Measurements from ENCODE around the gene GALNT4. TPM values are rescaled to one million over a fixed set of nuclear protein-coding genes. Genes with fewer than 3 reads are reported as not detected.
A peak's percentile ranks its signal among the peaks of the same experiment; 100 is the strongest.

Gene GALNT4
- 2.3 TPM for polyA plus RNA-seq (ENCODE audit: insufficient read length)

- peak; percentile 91 for DNase-seq
Observed at GRCh38 chr12:89524541-89525304, at the start of gene GALNT4. Gene GALNT4 (minus strand): TSS chr12:89524796. CDS start chr12:89524549, 247 bp downstream.

- DNase-seq: no peak
Observed at GRCh38 chr12:89573051-89573810, 48.6 kb upstream of the GALNT4 start.

- no peak for DNase-seq
Observed at GRCh38 chr12:89571491-89572195, 47.0 kb upstream of the GALNT4 start.

- no peak for DNase-seq
Observed at GRCh38 chr12:89568484-89568883, 43.9 kb upstream of the GALNT4 start.

DNA sequence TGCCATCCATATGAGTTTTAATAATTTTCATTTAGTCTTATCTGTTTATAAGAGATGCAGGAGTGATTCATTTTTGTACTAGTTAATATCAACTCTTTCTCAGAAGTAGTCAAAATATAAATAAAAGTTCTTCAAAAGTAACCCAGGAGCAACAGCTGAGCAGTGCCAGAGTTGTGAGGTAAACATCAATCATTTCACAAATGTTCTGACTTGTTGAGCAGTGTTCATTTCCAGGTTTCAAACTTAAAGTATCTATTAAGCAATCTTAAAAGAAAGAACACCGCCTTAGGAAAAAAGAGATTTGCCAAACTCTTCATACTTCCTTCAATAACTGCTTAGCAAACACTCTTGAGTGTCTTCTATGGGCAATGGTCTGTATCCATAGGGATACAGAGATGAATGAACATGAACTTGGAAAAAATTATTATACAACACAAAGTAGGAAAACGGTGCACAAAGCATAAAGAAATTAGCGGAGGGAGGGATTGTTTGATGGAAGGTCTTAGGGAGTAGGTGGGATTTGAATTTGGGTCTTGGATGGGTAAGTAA is 43.2 kb upstream of the GALNT4 start:
- DNase-seq: no peak

GRCh38 chr12:89566615-89567014 is 42.0 kb upstream of the GALNT4 start:
- no peak for DNase-seq

DNA sequence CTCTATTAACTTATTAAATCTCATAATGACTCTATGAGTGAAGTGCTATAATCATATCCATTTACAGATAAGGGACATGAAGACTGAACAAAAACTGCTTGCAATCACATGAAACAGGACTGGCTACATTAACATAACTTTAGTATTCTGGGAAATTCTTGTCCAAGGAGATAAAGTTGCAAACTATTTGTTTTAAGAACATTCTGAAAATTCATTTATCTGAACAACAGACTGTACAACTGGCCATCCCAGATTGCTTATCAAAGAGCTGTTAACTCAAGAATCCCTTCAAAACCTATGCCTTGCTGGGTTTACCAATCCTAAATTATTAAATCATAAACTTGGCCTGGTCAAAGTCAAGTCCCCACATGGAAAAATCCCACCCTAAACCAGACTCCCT is 40.4 kb upstream of the GALNT4 start:
- no peak for DNase-seq

GRCh38 chr12:89559753-89560152 is 35.2 kb upstream of the GALNT4 start:
- DNase-seq: no peak

DNA sequence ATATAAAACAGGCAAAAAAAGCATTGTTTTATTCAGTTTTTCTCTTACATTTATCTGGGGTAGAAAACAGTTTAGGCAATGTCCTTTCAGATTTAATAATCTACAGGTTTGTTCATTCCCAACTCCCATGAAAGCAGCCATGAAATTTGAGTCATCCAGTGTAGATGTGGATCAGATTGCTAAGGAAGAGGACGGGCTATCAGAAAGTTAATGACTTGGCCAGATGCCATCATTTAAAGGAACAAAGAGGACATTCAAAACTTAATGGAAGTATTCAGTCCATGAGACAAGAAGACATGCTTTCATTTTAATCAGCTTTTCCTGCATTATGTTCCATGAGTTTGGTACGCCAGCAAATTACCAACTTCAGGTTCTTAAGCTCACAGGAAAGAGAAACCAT is 32.4 kb upstream of the GALNT4 start:
- DNase-seq: no peak

GRCh38 chr12:89552376-89552775 is 27.8 kb upstream of the GALNT4 start:
- no peak for DNase-seq

DNA sequence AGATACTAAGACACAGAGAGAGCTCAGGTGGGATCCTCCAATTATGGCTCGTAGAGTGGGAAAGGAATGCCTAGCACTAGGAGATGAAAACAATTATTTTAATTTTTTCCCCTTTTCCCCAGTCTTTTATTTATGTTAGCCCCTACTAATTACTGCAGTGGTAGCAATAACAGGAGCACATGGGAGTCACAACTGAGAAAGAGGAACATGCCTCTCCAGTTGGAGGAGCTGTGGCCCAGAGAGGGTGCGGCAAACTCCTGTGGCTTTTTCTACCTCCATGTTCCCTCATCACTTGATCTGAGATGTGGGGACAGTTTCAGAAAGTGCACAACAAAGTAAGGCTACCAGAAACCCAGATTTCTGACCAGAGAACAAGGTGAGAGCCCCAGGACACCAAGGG is 27.2 kb upstream of the GALNT4 start:
- DNase-seq: no peak

GRCh38 chr12:89547101-89547500 is 22.5 kb upstream of the GALNT4 start:
- DNase-seq: no peak

- no peak for DNase-seq
Observed at GRCh38 chr12:89546151-89546550, 21.6 kb upstream of the GALNT4 start.

- no peak for DNase-seq
Observed at GRCh38 chr12:89544681-89545184, 20.1 kb upstream of the GALNT4 start.

DNA sequence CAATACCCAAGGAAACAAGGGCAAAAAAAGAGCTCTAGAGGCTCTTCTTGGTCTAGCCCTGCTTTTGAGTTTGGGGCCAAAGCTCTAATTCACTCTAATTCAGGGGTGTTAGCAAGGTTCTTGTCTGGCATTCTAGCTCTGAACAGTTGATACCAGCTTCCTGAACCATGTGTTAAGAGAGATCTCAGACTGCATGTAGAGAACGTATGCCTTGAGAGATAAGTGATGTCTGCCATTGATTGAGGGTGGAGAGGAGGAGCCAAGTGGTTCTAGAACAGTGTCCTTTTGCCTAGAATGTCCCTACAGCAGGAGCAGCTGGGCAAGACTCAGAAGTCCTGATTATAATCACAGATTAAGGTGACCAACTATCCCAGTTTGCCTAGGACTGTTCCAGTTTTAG is 19.4 kb upstream of the GALNT4 start:
- no peak for DNase-seq

DNA sequence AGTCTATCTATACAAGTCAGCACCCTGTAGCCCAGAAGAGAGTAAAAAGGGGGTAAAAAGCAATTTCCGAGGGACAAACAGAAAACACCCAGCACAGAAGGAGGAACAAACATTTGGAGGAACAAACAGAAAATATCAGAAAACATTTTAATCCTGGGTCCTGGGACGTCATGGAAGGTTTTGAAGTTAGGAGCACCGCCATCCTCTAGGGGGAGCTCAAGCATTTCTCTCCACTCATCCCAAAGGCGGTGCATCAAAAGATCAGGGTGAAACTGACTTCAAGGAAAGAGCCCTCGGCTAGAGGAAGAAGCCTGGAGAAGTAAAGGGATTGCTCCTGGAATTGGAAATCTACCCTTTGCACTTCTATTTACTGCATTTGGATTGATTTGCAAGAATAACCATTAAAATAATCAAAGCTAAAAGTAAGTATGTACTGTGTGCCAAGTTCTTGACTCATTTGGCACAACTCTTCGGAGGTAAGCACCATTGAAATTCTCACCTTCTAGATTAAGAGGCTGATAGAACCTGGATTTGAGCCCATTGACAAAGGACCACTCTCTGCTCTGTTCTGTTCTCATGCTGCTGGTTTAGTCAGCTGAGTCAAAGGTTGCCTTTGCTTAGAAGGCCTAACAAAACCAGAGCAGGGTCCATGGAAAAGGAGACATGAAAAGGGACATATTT is 18.5 kb upstream of the GALNT4 start:
- DNase-seq: peak; percentile 74

DNA sequence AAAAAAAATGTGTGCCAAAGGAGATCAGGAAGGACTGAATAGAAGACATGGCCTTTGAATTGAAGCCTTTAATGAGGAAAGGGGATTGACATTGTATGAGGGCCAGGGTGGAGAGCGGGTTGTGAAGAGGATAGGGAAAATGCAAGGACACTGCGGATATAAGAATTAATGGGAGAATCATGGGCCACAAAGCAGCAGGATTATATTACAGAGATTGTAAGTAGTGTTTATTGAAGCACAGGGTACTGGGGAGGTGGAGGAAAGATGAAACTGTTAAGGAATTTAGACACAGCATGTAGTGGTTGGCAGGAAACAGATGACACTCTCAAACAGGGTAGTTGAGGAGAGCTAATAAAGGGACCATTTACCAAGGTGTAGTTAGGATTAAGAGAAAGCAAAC is 17.6 kb upstream of the GALNT4 start:
- DNase-seq: no peak

- no peak for DNase-seq
Observed at GRCh38 chr12:89540586-89540985, 16.0 kb upstream of the GALNT4 start.

- DNase-seq: no peak
Observed at GRCh38 chr12:89539426-89540223, 15.0 kb upstream of the GALNT4 start.

DNA sequence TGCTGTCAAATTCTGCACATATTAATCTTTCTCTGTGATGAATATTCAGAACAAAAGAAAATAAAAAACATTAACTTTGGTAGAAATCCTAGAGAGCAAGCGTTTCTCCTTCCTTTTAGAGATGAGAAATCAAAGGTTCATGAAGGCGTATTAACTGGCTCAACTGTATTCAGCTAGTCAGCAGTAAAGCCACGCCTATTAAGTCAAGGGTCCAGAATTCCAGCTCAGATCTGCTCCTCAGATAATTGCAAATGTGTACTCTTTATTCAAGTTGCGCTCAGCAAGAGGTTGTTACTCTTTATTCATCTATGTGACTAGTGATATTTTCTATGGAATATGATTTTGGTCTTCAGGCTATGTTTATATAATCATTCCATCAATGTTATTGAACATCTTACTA is 14.3 kb upstream of the GALNT4 start:
- DNase-seq: no peak

- DNase-seq: no peak
Observed at GRCh38 chr12:89537389-89537788, 12.8 kb upstream of the GALNT4 start.
